NCI-H2029 (cell line): Measurements from ENCODE around the gene NUP35.
"Not testable (repeated sequence)": the region's sequence is repeated elsewhere in the genome, so short reads cannot be mapped to it uniquely, and the experiment has no call there.

Source experiments
- DNase-seq: peaks from one replicate; lab custom pipeline; 2025; lab: John Stamatoyannopoulos, UW

The NUP35 gene

GRCh38 chr2:183134016-183134415 is 9.8 kb downstream of the NUP35 start:
- DNase-seq = no peak

- no peak for DNase-seq
These were observed 24.7 kb downstream of the NUP35 start for GRCh38 chr2:183148955-183149354.

- DNase-seq = no peak
These were observed 25.2 kb downstream of the NUP35 start for GRCh38 chr2:183149489-183149888.

- not testable (repeated sequence) for DNase-seq
These were observed 28.0 kb downstream of the NUP35 start for GRCh38 chr2:183152280-183152679.

- no peak for DNase-seq
These were observed 29.7 kb downstream of the NUP35 start for GRCh38 chr2:183153967-183154366.

- not testable (repeated sequence) for DNase-seq
These were observed 30.5 kb downstream of the NUP35 start for GRCh38 chr2:183154772-183155171.

- DNase-seq = no peak
These were observed 32.9 kb downstream of the NUP35 start for GRCh38 chr2:183157131-183157530.

GRCh38 chr2:183162362-183162761 is 38.1 kb downstream of the NUP35 start:
- no peak for DNase-seq

- no peak for DNase-seq
These were observed 39.8 kb downstream of the NUP35 start for GRCh38 chr2:183163821-183164649.

GRCh38 chr2:183164650-183165015 is 40.4 kb downstream of the NUP35 start:
- no peak for DNase-seq

- DNase-seq = no peak
These were observed 42.0 kb downstream of the NUP35 start for GRCh38 chr2:183166210-183166609.

- not testable (repeated sequence) for DNase-seq
These were observed 42.7 kb downstream of the NUP35 start for GRCh38 chr2:183166976-183167375.

- DNase-seq = no peak
These were observed 48.1 kb downstream of the NUP35 start for GRCh38 chr2:183172220-183172887.

GRCh38 chr2:183179156-183179555 is 54.9 kb downstream of the NUP35 start:
- no peak for DNase-seq

GRCh38 chr2:183185534-183185933 is 61.3 kb downstream of the NUP35 start:
- no peak for DNase-seq

GRCh38 chr2:183186296-183186695 is 62.1 kb downstream of the NUP35 start:
- DNase-seq = no peak

- no peak for DNase-seq
These were observed 62.5 kb downstream of the NUP35 start for GRCh38 chr2:183186766-183187165.

GRCh38 chr2:183192343-183192742 is 68.1 kb downstream of the NUP35 start:
- DNase-seq = no peak

- no peak for DNase-seq
These were observed 69.7 kb downstream of the NUP35 start for GRCh38 chr2:183193904-183194303.

- DNase-seq = no peak
These were observed 71.2 kb downstream of the NUP35 start for GRCh38 chr2:183195397-183195796.

- DNase-seq = no peak
These were observed 71.8 kb downstream of the NUP35 start for GRCh38 chr2:183195998-183196409.

- no peak for DNase-seq
These were observed 80.2 kb downstream of the NUP35 start for GRCh38 chr2:183204397-183204796.

- no peak for DNase-seq
These were observed 82.9 kb downstream of the NUP35 start for GRCh38 chr2:183207110-183207509.
